HepG2 (cell line): ENCODE measurements around the gene MED12L. TPM values are rescaled to one million over a fixed set of nuclear protein-coding genes. Genes with fewer than 3 reads are reported as not detected.

Experiments
- ATAC-seq: fragments of 200-7000 bp; cut with Tn5 transposase; 3 replicates; pipeline ENCODE4 v1.9.1; 2020; ENCODE audit warnings: mild to moderate bottlenecking, moderate library complexity
- BruUV-seq: library from RNA; stranded (reverse); fragments of 400-500 nt; replicated peaks from 2 replicates; lab custom pipeline; 2021; lab: Mats Ljungman, UMichigan
- CTCF ChIA-PET: fragments of 300-600 bp; formaldehyde crosslinking; extraction: SDS; loops from one replicate; lab custom pipeline; 2021; ENCODE audit warnings: low total read pairs, inconsistent platforms, low intra/inter-chr PET ratio; lab: Yijun Ruan, JAX
- POLR2A ChIA-PET: fragments of 350-600 bp; sonication (Branson Sonifier 250); formaldehyde crosslinking; loops from one replicate; lab custom pipeline; 2020; ENCODE audit warnings: antibody characterized with exemption, inconsistent platforms; lab: Yijun Ruan, JAX
- DNase-seq: peaks from one replicate; pipeline ENCODE4 v3.0.0-alpha.2; 2015; ENCODE audit warnings: low spot score
- FAIRE-seq: peaks from 3 replicates; lab custom pipeline; 2011; peaks lifted over from hg19 to GRCh38; lab: Jason Lieb, UNC
- H2AFZ ChIP-seq: one replicate; pipeline ENCODE4 v1.6.1; 2011; ENCODE audit warnings: low read length, inconsistent platforms
- H3K27ac ChIP-seq: fragments of 300-600 bp; 3 replicates; pipeline ENCODE4 v1.8.0; 2011; ENCODE audit warnings: mixed run types, mild to moderate bottlenecking, mixed read lengths, low read length, inconsistent platforms; ENCODE audit not compliant: insufficient read depth; ENCODE audit errors: extremely low read length
- H3K27me3 ChIP-seq, 2 experiments: fragments of 200-600 bp in 1 of 2; 2 replicates in 1 of 2; 3 replicates in 1 of 2; pipeline versions ENCODE4 v1.6.0 to v1.8.0; 2011; ENCODE audit warnings: low read length in 2 of 2, mild to moderate bottlenecking in 2 of 2, moderate library complexity in 2 of 2, inconsistent platforms in 1 of 2; ENCODE audit not compliant: insufficient read depth in 2 of 2, control insufficient read depth in 1 of 2
- H3K36me3 ChIP-seq, 2 experiments: fragments of 200-600 bp in 1 of 2; replicated peaks in 1 of 2; 2 replicates in 1 of 2; 3 replicates in 1 of 2; pipeline versions ENCODE4 v1.5.1 to v1.8.0; 2011; ENCODE audit warnings: low read length in 2 of 2, inconsistent platforms in 1 of 2; ENCODE audit not compliant: insufficient read depth in 2 of 2, control insufficient read depth in 1 of 2
- H3K4me1 ChIP-seq: 2 replicates; pipeline ENCODE4 v1.5.1; 2012; ENCODE audit warnings: low read length, inconsistent platforms; ENCODE audit not compliant: insufficient read depth
- H3K4me2 ChIP-seq: 2 replicates; pipeline ENCODE4 v1.6.0; 2011; ENCODE audit warnings: low read depth, low read length, inconsistent platforms
- H3K4me3 ChIP-seq, 3 experiments: fragments of 200-600 bp in 1 of 3; sonication (generic), shearing (Covaris generic) in 1 of 3; replicated peaks in 1 of 3; 2 replicates each; pipeline ENCODE4 v1.5.1; 2011 to 2016; ENCODE audit warnings: low read length in 3 of 3, inconsistent platforms in 2 of 3, low read depth in 2 of 3, mild to moderate bottlenecking in 2 of 3, control low read depth in 1 of 3, mixed read lengths in 1 of 3; ENCODE audit not compliant: insufficient read depth in 1 of 3
- H3K79me2 ChIP-seq: one replicate; pipeline ENCODE4 v1.6.1; 2011; ENCODE audit warnings: low read length, inconsistent platforms; ENCODE audit not compliant: insufficient read depth
- H3K9ac ChIP-seq: 2 replicates; pipeline ENCODE4 v1.6.0; 2011; ENCODE audit warnings: mild to moderate bottlenecking, low read depth, low read length, inconsistent platforms; ENCODE audit not compliant: insufficient read depth
- H3K9me3 ChIP-seq: 2 replicates; pipeline ENCODE4 v1.5.1; 2012; ENCODE audit warnings: mild to moderate bottlenecking, low read length
- H4K20me1 ChIP-seq: 2 replicates; pipeline ENCODE4 v1.6.0; 2011; ENCODE audit warnings: inconsistent platforms, mild to moderate bottlenecking, low read length, moderate library complexity; ENCODE audit not compliant: insufficient read depth
- AKNA ChIP-seq: sonication (generic); formaldehyde crosslinking; IDR thresholded peaks from 2 replicates; pipeline ENCODE4 v1.4.0; 2020; ENCODE audit warnings: missing genetic modification reagents, borderline replicate concordance
- DNMT3B ChIP-seq: conservative IDR thresholded peaks from 2 replicates; pipeline ENCODE4 v1.6.1; 2016; ENCODE audit warnings: missing biosample characterization, control low read depth
- EHMT2 ChIP-seq: fragments of 200-600 bp; sonication (generic); IDR thresholded peaks from 2 replicates; pipeline ENCODE4 v1.7.0; 2017; ENCODE audit warnings: antibody characterized with exemption, low read depth, low read length, borderline replicate concordance
- ETV5 ChIP-seq: IDR thresholded peaks from 2 replicates; pipeline ENCODE4 v1.6.1; 2018; ENCODE audit warnings: missing biosample characterization, missing genetic modification reagents, inconsistent platforms, borderline replicate concordance
- HMG20B ChIP-seq: conservative IDR thresholded peaks from 2 replicates; pipeline ENCODE4 v1.6.1; 2016; ENCODE audit warnings: missing genetic modification reagents, missing compliant biosample characterization
- TRIM22 ChIP-seq: fragments of 450-650 bp; IDR thresholded peaks from 2 replicates; pipeline ENCODE4 v1.6.1; 2017
- ZSCAN31 ChIP-seq: sonication (generic); formaldehyde crosslinking; IDR thresholded peaks from 2 replicates; pipeline ENCODE4 v1.5.0; 2020; ENCODE audit warnings: low read depth, mild to moderate bottlenecking, missing genetic modification reagents
- WGBS: methylation state at CpG from one replicate; pipeline ENCODE4 v1.1.6; 2017; ENCODE audit warnings: low lambda C conversion rate; 5-methylcytosine and 5-hydroxymethylcytosine counted together
- in situ Hi-C: cut with HindIII; loops from 2 replicates; pipeline ENCODE4 v1.10.0; 2017; ENCODE audit warnings: low pct_unique_long_range_greater_than_20kb; ENCODE audit not compliant: extremely low pct_ligation_motif_present
- intact Hi-C: fragments of 100-400 bp; cut with micrococcal nuclease; formaldehyde crosslinking; loops from one replicate; pipeline ENCODE4 v1.10.0; 2022; ENCODE audit not compliant: unreplicated experiment
- polyA plus RNA-seq, 8 experiments: library from polyadenylated mRNA; depleted of rRNA in 3 of 8; stranded (reverse) in 7 of 8; unstranded in 1 of 8; fragments of >200 nt; fragmentation: Illumina TruSeq in 4 of 8; extraction: Trizol in 4 of 8; gene quantifications; 2 replicates each; pipeline versions ENCODE4 v1.2.1 to v1.2.3, GENCODE V29; 2011 to 2016; ENCODE audit warnings: low read depth in 4 of 8, missing spikeins in 1 of 8, mixed read lengths in 1 of 8; ENCODE audit not compliant: insufficient read depth in 1 of 8
- total RNA-seq, 5 experiments: library from RNA; depleted of rRNA; stranded (reverse); fragments of >200 nt; fragmentation: Illumina TruSeq; extraction: Trizol; gene quantifications; 2 replicates each; pipeline ENCODE4 v1.2.3, GENCODE V29; 2016; ENCODE audit warnings: low read depth in 1 of 5

Gene MED12L
- total and polyA plus RNA-seq, 2 of the 13 experiments (the other 11 are each of a cell fraction or from before 2014, with no cell fraction given), result 0.07 to 0.64 TPM

- TF ChIP-seq TRIM22 (no peak), AKNA (CRISPR knock-in tag) (no peak), HMG20B (CRISPR knock-in tag) (no peak)
These were observed 222.4 kb downstream of the MED12L start (continued) for GRCh38 chr3:151307583-151308488.

DNA sequence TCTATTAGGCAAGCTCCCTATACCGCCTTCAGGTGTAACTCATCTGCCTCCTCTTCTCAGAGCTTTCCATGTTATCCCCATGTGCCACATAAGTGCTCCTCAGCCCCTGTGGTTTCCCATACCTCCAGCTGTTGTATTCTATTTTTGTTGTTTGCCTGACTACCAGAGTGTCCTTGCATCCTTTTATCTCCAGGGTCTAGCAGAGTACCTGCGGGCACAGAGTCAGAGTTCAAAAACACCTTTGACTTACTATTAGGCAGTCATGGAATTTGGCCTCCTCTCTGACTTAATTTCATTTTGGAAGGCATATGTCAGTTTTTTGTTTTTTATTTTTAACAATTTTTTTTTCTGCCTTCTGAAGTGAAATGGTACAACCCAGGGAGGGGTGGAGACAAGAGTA, 224.1 kb downstream of the MED12L start:
- in situ Hi-C loops (no loop called here), intact Hi-C loops (no loop called here)
- FAIRE-seq, result no peak
- POLR2A ChIA-PET, result no interaction called here
- WGBS, result 72% methylated on average over 2 of the region's 2 CpGs
- Histone ChIP-seq H3K79me2 (no peaks in the 10 kb centered on the region), H3K36me3 (no peaks in the 10 kb centered on the region), H3K9me3 (no peaks in the 10 kb centered on the region), H3K27ac (no peak overlapping the region), H3K4me1 (peaks cover 9% of the 10 kb centered on the region), H2AFZ (no peak overlapping the region), H3K9ac (no peak overlapping the region), H4K20me1 (no peaks in the 10 kb centered on the region), H3K4me2 (no peak overlapping the region), H3K4me3 (no peak overlapping the region), H3K27me3 (no peaks in the 10 kb centered on the region)
- CTCF ChIA-PET, result no interaction called here
- ATAC-seq, result no peak
- DNase-seq, result no peak
- TF ChIP-seq DNMT3B, result no peak
- no peak for TF ChIP-seq ZSCAN31 (CRISPR knock-in tag)
- TF ChIP-seq ETV5, result no peak
- TF ChIP-seq EHMT2, result no peak
- no TSS peak for BruUV-seq
